ENCODE results near the gene CLEC3A. TPM values are rescaled to one million over a fixed set of nuclear protein-coding genes. Genes with fewer than 3 reads are reported as not detected.

CLEC3A gene
- total RNA-seq, 1 donor from 2014 or later: not detected

- H3K4me3 Mint-ChIP-seq (ENCODE audit: low read depth): no peak overlapping the region
- TF ChIP-seq CTCF (IDR thresholded peaks at IDR 0.05; ENCODE audit: unreplicated experiment): no peak
- H3K4me1 Mint-ChIP-seq (ENCODE audit: low read depth): no peaks in the 10 kb centered on the region
- DNase-seq (ENCODE audit: low spot score, unreplicated experiment): no peak
- no peaks in the 10 kb centered on the region for H3K9me3 Mint-ChIP-seq (ENCODE audit: low read depth)
- peaks cover 10% of the 10 kb centered on the region for H3K27me3 Mint-ChIP-seq
- H3K27ac Mint-ChIP-seq: no peak overlapping the region
- no peaks in the 10 kb centered on the region for H3K36me3 Mint-ChIP-seq (ENCODE audit: insufficient read depth)
Measured at GRCh38 chr16:78025631-78026030, 3.3 kb downstream of the CLEC3A start.

GRCh38 chr16:78028018-78028417 is 5.7 kb downstream of the CLEC3A start:
- H3K4me1 Mint-ChIP-seq (ENCODE audit: low read depth): no peaks in the 10 kb centered on the region

DNA sequence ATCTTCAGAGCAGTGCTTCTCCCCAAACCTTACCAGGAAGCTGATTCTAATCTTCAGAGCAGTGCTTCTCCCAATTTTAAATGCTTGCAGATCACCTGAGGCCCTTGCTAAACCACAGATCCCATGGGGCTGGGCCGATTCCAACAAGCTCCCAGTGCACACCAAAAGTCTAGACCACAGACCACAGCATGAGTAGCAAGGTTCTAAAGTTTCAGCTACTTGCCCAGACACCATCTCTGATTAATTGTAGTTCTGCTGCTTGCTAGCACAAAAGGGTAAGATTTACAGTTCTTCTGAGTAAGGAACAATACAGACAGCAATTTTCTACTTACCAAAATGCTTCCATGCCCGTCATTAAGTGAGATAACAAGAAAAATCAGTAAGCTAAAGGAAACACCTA is 12.2 kb downstream of the CLEC3A start:
- H3K36me3 Mint-ChIP-seq (ENCODE audit: insufficient read depth): no peaks in the 10 kb centered on the region
- no peak overlapping the region for H3K4me3 Mint-ChIP-seq (ENCODE audit: low read depth)
- H3K4me1 Mint-ChIP-seq (ENCODE audit: low read depth): no peaks in the 10 kb centered on the region
- TF ChIP-seq CTCF (IDR thresholded peaks at IDR 0.05; ENCODE audit: unreplicated experiment): no peak
- H3K27me3 Mint-ChIP-seq: peaks cover 20% of the 10 kb centered on the region
- no peak overlapping the region for H3K27ac Mint-ChIP-seq
- H3K9me3 Mint-ChIP-seq (ENCODE audit: low read depth): no peaks in the 10 kb centered on the region
- no peak for DNase-seq (ENCODE audit: low spot score, unreplicated experiment)

More at GRCh38 chr16:78028018-78028417, 5.7 kb downstream of the CLEC3A start:
- H3K27ac Mint-ChIP-seq: no peak overlapping the region
- DNase-seq (ENCODE audit: low spot score, unreplicated experiment): no peak
- H3K36me3 Mint-ChIP-seq (ENCODE audit: insufficient read depth): no peaks in the 10 kb centered on the region
- TF ChIP-seq CTCF (IDR thresholded peaks at IDR 0.05; ENCODE audit: unreplicated experiment): no peak
- peaks cover 6% of the 10 kb centered on the region for H3K27me3 Mint-ChIP-seq
- H3K4me3 Mint-ChIP-seq (ENCODE audit: low read depth): no peak overlapping the region
- no peaks in the 10 kb centered on the region for H3K9me3 Mint-ChIP-seq (ENCODE audit: low read depth)

- no peak overlapping the region for H3K27ac Mint-ChIP-seq
- no peaks in the 10 kb centered on the region for H3K4me1 Mint-ChIP-seq (ENCODE audit: low read depth)
- no peak for DNase-seq (ENCODE audit: low spot score, unreplicated experiment)
- H3K4me3 Mint-ChIP-seq (ENCODE audit: low read depth): no peak overlapping the region
- no peaks in the 10 kb centered on the region for H3K36me3 Mint-ChIP-seq (ENCODE audit: insufficient read depth)
- no peak for TF ChIP-seq CTCF (IDR thresholded peaks at IDR 0.05; ENCODE audit: unreplicated experiment)
- H3K27me3 Mint-ChIP-seq: peaks cover 21% of the 10 kb centered on the region
- H3K9me3 Mint-ChIP-seq (ENCODE audit: low read depth): no peaks in the 10 kb centered on the region
Measured at GRCh38 chr16:78035012-78035411, 12.7 kb downstream of the CLEC3A start.

DNA sequence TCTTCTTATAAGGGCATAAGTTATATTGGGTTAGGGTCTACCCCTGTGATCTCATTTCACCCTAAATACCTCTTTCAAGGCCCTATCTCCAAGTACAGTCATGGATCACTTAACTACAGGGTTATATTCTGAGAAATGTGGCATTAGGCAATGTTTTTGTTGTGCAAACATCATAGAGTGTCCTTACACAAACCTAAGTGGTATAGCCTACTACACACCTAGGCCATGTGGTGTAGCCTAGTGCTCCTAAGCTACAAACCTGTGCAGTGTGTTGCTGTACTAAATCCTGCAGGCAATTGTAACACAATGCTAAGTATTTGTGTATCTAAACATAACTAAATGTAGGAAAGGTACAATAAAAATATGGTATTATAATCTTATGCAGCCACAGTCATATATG is 18.0 kb downstream of the CLEC3A start:
- H3K4me1 Mint-ChIP-seq (ENCODE audit: low read depth): no peaks in the 10 kb centered on the region
- no peak overlapping the region for H3K27ac Mint-ChIP-seq
- H3K27me3 Mint-ChIP-seq: peaks cover 46% of the 10 kb centered on the region
- no peak for TF ChIP-seq CTCF (IDR thresholded peaks at IDR 0.05; ENCODE audit: unreplicated experiment)
- no peak for DNase-seq (ENCODE audit: low spot score, unreplicated experiment)
- no peak overlapping the region for H3K4me3 Mint-ChIP-seq (ENCODE audit: low read depth)
- no peaks in the 10 kb centered on the region for H3K36me3 Mint-ChIP-seq (ENCODE audit: insufficient read depth)
- no peaks in the 10 kb centered on the region for H3K9me3 Mint-ChIP-seq (ENCODE audit: low read depth)

Data from progenitor cell of endocrine pancreas (in vitro differentiated cells).